Activated B cell treated with CpG ODN at 0.5 μM for 24 hours (primary cell): ENCODE results near the gene SHISA6. TPM values are rescaled to one million over a fixed set of nuclear protein-coding genes. Genes with fewer than 3 reads are reported as not detected.

ENCODE experiments used
- ATAC-seq: fragments of 200-7000 bp; cut with Tn5 transposase; one replicate; pipeline ENCODE4 v1.10.0; 2021; ENCODE audit warnings: low read depth, mild to moderate bottlenecking, moderate library complexity
- CTCF ChIA-PET: fragments of 350-600 bp; sonication (Branson Sonifier 250); formaldehyde crosslinking; loops from one replicate; lab custom pipeline; 2021; ENCODE audit warnings: antibody characterized with exemption; lab: Charles Lee
- POLR2A ChIA-PET: fragments of 350-600 bp; sonication (Branson Sonifier 250); formaldehyde crosslinking; loops from one replicate; lab custom pipeline; 2021; ENCODE audit warnings: antibody characterized with exemption; lab: Charles Lee
- DNase-seq: peaks from one replicate; pipeline ENCODE4 v3.0.0; 2022
- H3K27ac Mint-ChIP-seq: one replicate; pipeline ENCODE4 v1.8.0; 2020; ENCODE audit warnings: mixed read lengths
- H3K27me3 Mint-ChIP-seq: one replicate; pipeline ENCODE4 v1.8.0; 2021; ENCODE audit warnings: mixed read lengths
- H3K36me3 Mint-ChIP-seq: one replicate; pipeline ENCODE4 v1.8.0; 2021; ENCODE audit warnings: low read depth, mixed read lengths
- H3K4me1 Mint-ChIP-seq: one replicate; pipeline ENCODE4 v1.8.0; 2021; ENCODE audit warnings: mixed read lengths
- H3K4me3 Mint-ChIP-seq: one replicate; pipeline ENCODE4 v1.8.0; 2020; ENCODE audit warnings: mild to moderate bottlenecking, mixed read lengths
- H3K9me3 Mint-ChIP-seq: one replicate; pipeline ENCODE4 v1.8.0; 2020; ENCODE audit warnings: mixed read lengths
- CTCF ChIP-seq: fragments of 200-600 bp; IDR thresholded peaks from one replicate; pipeline ENCODE4 v1.8.0; 2022; ENCODE audit warnings: antibody characterized with exemption, mild to moderate bottlenecking
- intact Hi-C: fragments of 100-400 bp; cut with micrococcal nuclease; formaldehyde crosslinking; loops from one replicate; pipeline ENCODE4 v1.15.1; 2024
- total RNA-seq: library from RNA; stranded (reverse); gene quantifications from 2 replicates; pipeline ENCODE4 v1.2.3, GENCODE V29; 2022

Gene SHISA6
- total RNA-seq, 1 donor from 2014 or later, result not detected

- Mint-ChIP-seq H3K9me3 (no peaks in the 10 kb centered on the region), H3K27ac (no peak overlapping the region), H3K36me3 (no peaks in the 10 kb centered on the region), H3K4me1 (no peaks in the 10 kb centered on the region), H3K4me3 (no peak overlapping the region), H3K27me3 (no peaks in the 10 kb centered on the region)
- intact Hi-C loops, result no loop called here
- CTCF ChIA-PET, result no interaction called here
- ATAC-seq (no peak), DNase-seq (no peak)
- TF ChIP-seq CTCF, result no peak
- POLR2A ChIA-PET, result no interaction called here
Observed at GRCh38 chr17:11302401-11303186, 61.6 kb downstream of the SHISA6 start.

- intact Hi-C loops, result no loop called here
- no peak overlapping the region for H3K27ac Mint-ChIP-seq
- no peaks in the 10 kb centered on the region for H3K9me3 Mint-ChIP-seq
- ChIA-PET CTCF (no interaction called here), POLR2A (no interaction called here)
- no peaks in the 10 kb centered on the region for H3K27me3 Mint-ChIP-seq
- TF ChIP-seq CTCF, result no peak
- no peak overlapping the region for H3K4me3 Mint-ChIP-seq
- ATAC-seq, result no peak
- H3K4me1 Mint-ChIP-seq, result no peaks in the 10 kb centered on the region
- DNase-seq, result no peak
- H3K36me3 Mint-ChIP-seq, result no peaks in the 10 kb centered on the region
Observed at GRCh38 chr17:11303773-11304394, 62.9 kb downstream of the SHISA6 start.

GRCh38 chr17:11304568-11304967, 63.6 kb downstream of the SHISA6 start:
- no peaks in the 10 kb centered on the region for H3K27me3 Mint-ChIP-seq
- TF ChIP-seq CTCF, result no peak
- ATAC-seq (no peak), DNase-seq (no peak)
- H3K27ac Mint-ChIP-seq, result no peak overlapping the region
- intact Hi-C loops, result no loop called here
- H3K4me3 Mint-ChIP-seq, result no peak overlapping the region
- no peaks in the 10 kb centered on the region for H3K4me1 Mint-ChIP-seq
- no peaks in the 10 kb centered on the region for H3K9me3 Mint-ChIP-seq
- ChIA-PET POLR2A (no interaction called here), CTCF (no interaction called here)
- H3K36me3 Mint-ChIP-seq, result no peaks in the 10 kb centered on the region

- POLR2A ChIA-PET, result no interaction called here
- H3K4me1 Mint-ChIP-seq, result no peaks in the 10 kb centered on the region
- no peak for ATAC-seq
- no peak for TF ChIP-seq CTCF
- H3K9me3 Mint-ChIP-seq, result no peaks in the 10 kb centered on the region
- H3K27me3 Mint-ChIP-seq, result no peaks in the 10 kb centered on the region
- no peak overlapping the region for H3K4me3 Mint-ChIP-seq
- CTCF ChIA-PET, result no interaction called here
- H3K27ac Mint-ChIP-seq, result no peak overlapping the region
- no peak for DNase-seq
- intact Hi-C loops, result no loop called here
- H3K36me3 Mint-ChIP-seq, result no peaks in the 10 kb centered on the region
Observed at GRCh38 chr17:11305524-11305923, 64.5 kb downstream of the SHISA6 start.

- ChIA-PET POLR2A (no interaction called here), CTCF (no interaction called here)
- TF ChIP-seq CTCF, result no peak
- intact Hi-C loops, result no loop called here
- no peaks in the 10 kb centered on the region for H3K4me1 Mint-ChIP-seq
- H3K9me3 Mint-ChIP-seq, result no peaks in the 10 kb centered on the region
- no peak for ATAC-seq
- DNase-seq, result no peak
- H3K27me3 Mint-ChIP-seq, result no peaks in the 10 kb centered on the region
- H3K4me3 Mint-ChIP-seq, result no peak overlapping the region
- no peaks in the 10 kb centered on the region for H3K36me3 Mint-ChIP-seq
- H3K27ac Mint-ChIP-seq, result no peak overlapping the region
Observed at GRCh38 chr17:11308531-11308930, 67.5 kb downstream of the SHISA6 start.
